SH-SY5Y (cell line): Measurements from ENCODE around the gene RPA1.

Source experiments
- GATA2 ChIP-seq: IDR thresholded peaks from 2 replicates; pipeline ENCODE4 v1.6.1; 2011; ENCODE audit warnings: mild to moderate bottlenecking, low read depth, low read length
- GATA3 ChIP-seq: IDR thresholded peaks from 2 replicates; pipeline ENCODE4 v1.6.1; 2011; ENCODE audit warnings: low read depth, mild to moderate bottlenecking, low read length, moderate library complexity

- TF ChIP-seq GATA3 (no peak), GATA2 (no peak)
Measured at GRCh38 chr17:1918346-1919162, 88.7 kb downstream of the RPA1 start.
